CD4-positive, alpha-beta T cell (primary cell): ENCODE data around the gene MYCBP2. TPM values are rescaled to one million over a fixed set of nuclear protein-coding genes. Genes with fewer than 3 reads are reported as not detected.
A peak's percentile ranks its signal among the peaks of the same experiment; 100 is the strongest.

Experiments
- ATAC-seq: fragments of 200-7000 bp; cut with Tn5 transposase; one replicate; pipeline ENCODE4 v1.10.0; 2022; ENCODE audit warnings: mild to moderate bottlenecking; ENCODE audit not compliant: poor library complexity
- CTCF ChIA-PET: fragments of 350-600 bp; sonication (Branson Sonifier 250); formaldehyde crosslinking; loops from one replicate; lab custom pipeline; 2021; ENCODE audit warnings: antibody characterized with exemption, inconsistent platforms; lab: Charles Lee
- POLR2A ChIA-PET: fragments of 350-600 bp; sonication (Branson Sonifier 250); formaldehyde crosslinking; loops from one replicate; lab custom pipeline; 2021; ENCODE audit warnings: antibody characterized with exemption, inconsistent platforms; lab: Charles Lee
- DNase-seq, 14 experiments: peaks; one replicate each; pipeline ENCODE4 v3.0.0-alpha.2; 2013 to 2020; ENCODE audit warnings: mixed read lengths in 2 of 14
- H3K27ac ChIP-seq, 2 donors: one replicate each; pipeline versions ENCODE4 v1.5.1 to v1.7.0; 2013; ENCODE audit warnings: low read length in 2 of 2, low read depth in 1 of 2, mild to moderate bottlenecking in 1 of 2
- H3K27me3 ChIP-seq, 2 experiments: 1 replicate in 1 of 2; 2 replicates in 1 of 2; pipeline versions ENCODE4 v1.6.1 to v1.7.0; 2013; ENCODE audit warnings: low read length in 2 of 2, control low read depth in 1 of 2, mild to moderate bottlenecking in 1 of 2, moderate library complexity in 1 of 2; ENCODE audit not compliant: insufficient read depth in 2 of 2, control insufficient read depth in 1 of 2
- H3K36me3 ChIP-seq: one replicate; pipeline ENCODE4 v1.6.1; 2013; ENCODE audit warnings: low read length, control low read depth; ENCODE audit not compliant: insufficient read depth
- H3K4me1 ChIP-seq: one replicate; pipeline ENCODE4 v1.6.1; 2013; ENCODE audit warnings: low read length, control low read depth; ENCODE audit not compliant: insufficient read depth
- H3K4me3 ChIP-seq: one replicate; pipeline ENCODE4 v1.5.1; 2013; ENCODE audit warnings: mild to moderate bottlenecking, low read length, moderate library complexity
- H3K9me3 ChIP-seq, 2 experiments: 1 replicate in 1 of 2; 2 replicates in 1 of 2; pipeline versions ENCODE4 v1.6.1 to v1.7.0; 2013; ENCODE audit warnings: low read length in 2 of 2, mild to moderate bottlenecking in 2 of 2, control low read depth in 1 of 2, moderate library complexity in 1 of 2; ENCODE audit not compliant: control insufficient read depth in 1 of 2, insufficient read depth in 1 of 2
- H3K27ac Mint-ChIP-seq: one replicate; pipeline ENCODE4 v1.8.0; 2020; ENCODE audit warnings: mixed read lengths
- H3K27me3 Mint-ChIP-seq: one replicate; pipeline ENCODE4 v1.8.0; 2021; ENCODE audit warnings: mixed read lengths
- H3K36me3 Mint-ChIP-seq: one replicate; pipeline ENCODE4 v1.8.0; 2021; ENCODE audit warnings: low read depth, mixed read lengths
- H3K4me1 Mint-ChIP-seq: one replicate; pipeline ENCODE4 v1.8.0; 2021; ENCODE audit warnings: low read depth, mixed read lengths
- H3K4me3 Mint-ChIP-seq: one replicate; pipeline ENCODE4 v1.8.0; 2020; ENCODE audit warnings: mild to moderate bottlenecking, mixed read lengths
- H3K9me3 Mint-ChIP-seq: one replicate; pipeline ENCODE4 v1.8.0; 2020; ENCODE audit warnings: mixed read lengths
- intact Hi-C, 2 experiments: fragments of 100-400 bp; cut with DNase I in 1 of 2; cut with micrococcal nuclease in 1 of 2; formaldehyde crosslinking; loops; one replicate each; pipeline versions ENCODE4 v1.15.1 to v1.9.0; 2023 to 2025; cut with DNase I, micrococcal nuclease
- total RNA-seq, 174 experiments: library from RNA in 2 of 174; stranded (reverse) in 2 of 174; gene quantifications; one replicate each; pipeline ENCODE4 v1.2.3 and lab custom pipeline; 2021 to 2026
- TF ChIP-seq, protein P1 (sequence below): fragments of 200-600 bp; IDR thresholded peaks from one replicate; pipeline ENCODE4 v1.8.0; 2022; ENCODE audit warnings: antibody characterized with exemption, mild to moderate bottlenecking

Gene MYCBP2
- total RNA-seq, 2 experiments from 2014 or later = 116 to 119 TPM

DNA sequence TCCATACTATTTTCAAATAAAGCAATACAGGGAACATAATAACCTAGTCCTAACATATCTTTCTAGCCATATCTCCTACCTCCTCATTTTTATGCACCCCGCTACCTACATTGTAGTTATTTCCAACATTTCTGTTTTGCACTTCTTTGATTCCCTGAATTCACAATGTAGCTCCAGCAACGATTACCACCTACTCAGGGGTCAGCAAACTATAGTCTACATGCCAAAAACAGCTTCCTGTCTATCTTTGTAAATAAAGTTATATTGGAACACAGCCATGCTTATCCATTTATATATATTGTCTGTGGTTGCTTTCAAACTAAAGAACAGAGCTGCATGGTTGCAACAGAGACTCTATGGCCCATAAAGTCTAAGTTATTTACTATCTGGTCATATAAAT, 16.7 kb downstream of the MYCBP2 start:
- Mint-ChIP-seq H3K27ac (peak overlapping the region; percentile 34), H3K27me3 (no peaks in the 10 kb centered on the region), H3K4me3 (peak overlapping the region; percentile 65), H3K36me3 (peaks cover 3% of the 10 kb centered on the region), H3K9me3 (no peaks in the 10 kb centered on the region), H3K4me1 (peaks cover 95% of the 10 kb centered on the region)
- intact Hi-C loops = no loop called here
- Histone ChIP-seq H3K27me3 (no peaks in the 10 kb centered on the region), H3K4me1 (peaks cover 13% of the 10 kb centered on the region), H3K9me3 (no peaks in the 10 kb centered on the region), H3K27ac (no peak overlapping the region), H3K36me3 (no peaks in the 10 kb centered on the region), H3K4me3 (no peak overlapping the region)
- no peak for ATAC-seq
- no peak for DNase-seq
- ChIA-PET POLR2A (interaction anchor here (1.8 kb wide), 1 partner anchor 17 kb away, joined by 6 read pairs; the partner anchor contains the start of gene MYCBP2), CTCF (no interaction called here)
- TF ChIP-seq, protein P1, sequence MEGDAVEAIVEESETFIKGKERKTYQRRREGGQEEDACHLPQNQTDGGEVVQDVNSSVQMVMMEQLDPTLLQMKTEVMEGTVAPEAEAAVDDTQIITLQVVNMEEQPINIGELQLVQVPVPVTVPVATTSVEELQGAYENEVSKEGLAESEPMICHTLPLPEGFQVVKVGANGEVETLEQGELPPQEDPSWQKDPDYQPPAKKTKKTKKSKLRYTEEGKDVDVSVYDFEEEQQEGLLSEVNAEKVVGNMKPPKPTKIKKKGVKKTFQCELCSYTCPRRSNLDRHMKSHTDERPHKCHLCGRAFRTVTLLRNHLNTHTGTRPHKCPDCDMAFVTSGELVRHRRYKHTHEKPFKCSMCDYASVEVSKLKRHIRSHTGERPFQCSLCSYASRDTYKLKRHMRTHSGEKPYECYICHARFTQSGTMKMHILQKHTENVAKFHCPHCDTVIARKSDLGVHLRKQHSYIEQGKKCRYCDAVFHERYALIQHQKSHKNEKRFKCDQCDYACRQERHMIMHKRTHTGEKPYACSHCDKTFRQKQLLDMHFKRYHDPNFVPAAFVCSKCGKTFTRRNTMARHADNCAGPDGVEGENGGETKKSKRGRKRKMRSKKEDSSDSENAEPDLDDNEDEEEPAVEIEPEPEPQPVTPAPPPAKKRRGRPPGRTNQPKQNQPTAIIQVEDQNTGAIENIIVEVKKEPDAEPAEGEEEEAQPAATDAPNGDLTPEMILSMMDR = no peak

DNA sequence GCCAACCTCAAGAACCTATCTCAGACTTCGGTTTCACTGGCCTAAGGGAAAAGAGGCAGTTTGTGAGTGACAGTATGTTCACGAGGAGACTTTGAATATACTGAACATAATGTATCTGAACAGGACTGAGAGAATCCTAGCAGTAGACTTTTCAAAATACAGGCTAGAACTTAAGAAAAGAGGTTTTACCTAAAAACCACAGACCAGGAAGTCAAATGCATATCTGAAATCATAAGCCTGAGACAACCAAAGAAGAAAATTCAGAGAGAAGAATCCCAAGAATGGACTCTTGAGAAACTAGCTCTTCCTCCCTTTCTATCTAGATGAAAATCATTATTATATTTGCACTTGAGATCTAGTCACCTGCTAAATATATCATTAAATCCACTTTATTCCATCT, 17.6 kb downstream of the MYCBP2 start:
- TF ChIP-seq, protein P1 = no peak
- Mint-ChIP-seq H3K9me3 (no peaks in the 10 kb centered on the region), H3K27ac (peak overlapping the region; percentile 34), H3K4me3 (peak overlapping the region; percentile 54), H3K4me1 (peaks cover 93% of the 10 kb centered on the region), H3K27me3 (no peaks in the 10 kb centered on the region), H3K36me3 (peaks cover 8% of the 10 kb centered on the region)
- intact Hi-C loops = loop anchor here in 1 of 2 experiments (1.0 kb wide), 1 partner anchor 16 kb away; no protein-coding TSS in a partner anchor
- Histone ChIP-seq H3K9me3 (no peaks in the 10 kb centered on the region), H3K36me3 (no peaks in the 10 kb centered on the region), H3K27me3 (no peaks in the 10 kb centered on the region), H3K4me1 (peaks cover 13% of the 10 kb centered on the region), H3K27ac (no peak overlapping the region), H3K4me3 (no peak overlapping the region)
- ChIA-PET POLR2A (interaction anchor here (1.8 kb wide), 1 partner anchor 18 kb away, joined by 6 read pairs; the partner anchor contains the start of gene MYCBP2), CTCF (no interaction called here)
- DNase-seq (no peak), ATAC-seq (peak; percentile 65)

DNA sequence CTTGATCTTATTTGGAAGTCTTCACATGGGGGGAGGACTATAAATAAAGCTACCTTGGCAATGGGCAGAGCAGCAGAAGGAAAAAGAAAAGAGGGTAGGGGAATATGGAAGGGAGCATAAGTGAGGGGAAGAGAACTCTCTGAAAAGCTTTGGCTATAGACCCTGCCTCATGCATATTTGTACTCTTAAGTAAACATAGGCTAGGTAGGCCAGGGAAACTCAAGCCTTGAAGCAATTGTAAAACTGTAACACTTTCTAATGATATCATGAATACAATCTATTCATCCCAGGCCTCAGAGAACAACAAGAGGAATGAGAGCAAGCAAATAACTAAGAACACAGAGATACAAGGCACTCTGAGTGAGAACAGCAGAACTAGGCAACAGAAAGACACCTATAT, 20.4 kb downstream of the MYCBP2 start:
- intact Hi-C loops = no loop called here
- TF ChIP-seq, protein P1 = no peak
- POLR2A ChIA-PET = interaction anchor here (1.2 to 1.3 kb wide), 2 partner anchors 21 to 24 kb away, joined by 4 to 5 read pairs; partner anchors contain the start of gene MYCBP2
- H3K27me3 Mint-ChIP-seq = no peaks in the 10 kb centered on the region
- H3K4me1 ChIP-seq = peaks cover 13% of the 10 kb centered on the region
- CTCF ChIA-PET = no interaction called here
- H3K27me3 ChIP-seq = no peaks in the 10 kb centered on the region
- no peak overlapping the region for H3K4me3 ChIP-seq
- H3K9me3 ChIP-seq = no peaks in the 10 kb centered on the region
- no peaks in the 10 kb centered on the region for H3K9me3 Mint-ChIP-seq
- H3K4me3 Mint-ChIP-seq = peak overlapping the region; percentile 18
- H3K36me3 ChIP-seq = no peaks in the 10 kb centered on the region
- no peak overlapping the region for H3K27ac ChIP-seq
- peak overlapping the region; percentile 48 for H3K27ac Mint-ChIP-seq
- H3K36me3 Mint-ChIP-seq = peaks cover 20% of the 10 kb centered on the region
- H3K4me1 Mint-ChIP-seq = peaks cover 94% of the 10 kb centered on the region
- no peak for DNase-seq
- no peak for ATAC-seq
